ENCODE measurements around the gene PHLDA1.
A peak's percentile ranks its signal among the peaks of the same experiment; 100 is the strongest.

PHLDA1 gene

DNA sequence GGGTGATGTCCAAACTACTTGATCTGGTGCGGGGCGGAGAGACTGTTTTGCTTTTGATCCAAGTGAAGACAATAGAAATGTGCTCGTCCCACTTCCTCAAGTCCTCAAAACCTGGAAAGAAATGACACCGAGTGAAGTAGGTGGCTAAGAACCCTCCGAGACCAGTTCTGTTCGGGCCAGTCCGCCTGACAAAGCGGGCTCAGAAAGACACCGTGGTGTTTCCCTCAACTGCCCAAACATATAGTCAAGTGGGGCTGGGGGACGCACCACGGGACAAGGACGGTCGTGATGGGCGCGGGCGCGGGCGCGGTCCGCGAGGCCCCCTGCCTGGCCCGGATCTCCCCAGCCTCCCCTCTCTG lies 1.6 kb downstream of the PHLDA1 start:
- Histone ChIP-seq H3K4me2 (peak overlapping the region; percentile 100), H3K4me3 (peak overlapping the region; percentile 80), H3K27me3 (peaks cover 30% of the 10 kb centered on the region), H4K20me1 (peaks cover 23% of the 10 kb centered on the region), H3K9me3 (no peaks in the 10 kb centered on the region), H3K27ac (no peak overlapping the region), H3K9ac (no peak overlapping the region), H3K36me3 (no peaks in the 10 kb centered on the region), H3K4me1 (peaks cover 24% of the 10 kb centered on the region)
- no peak for TF ChIP-seq Cebpa-rat (IDR thresholded peaks at IDR 0.05)

DNA sequence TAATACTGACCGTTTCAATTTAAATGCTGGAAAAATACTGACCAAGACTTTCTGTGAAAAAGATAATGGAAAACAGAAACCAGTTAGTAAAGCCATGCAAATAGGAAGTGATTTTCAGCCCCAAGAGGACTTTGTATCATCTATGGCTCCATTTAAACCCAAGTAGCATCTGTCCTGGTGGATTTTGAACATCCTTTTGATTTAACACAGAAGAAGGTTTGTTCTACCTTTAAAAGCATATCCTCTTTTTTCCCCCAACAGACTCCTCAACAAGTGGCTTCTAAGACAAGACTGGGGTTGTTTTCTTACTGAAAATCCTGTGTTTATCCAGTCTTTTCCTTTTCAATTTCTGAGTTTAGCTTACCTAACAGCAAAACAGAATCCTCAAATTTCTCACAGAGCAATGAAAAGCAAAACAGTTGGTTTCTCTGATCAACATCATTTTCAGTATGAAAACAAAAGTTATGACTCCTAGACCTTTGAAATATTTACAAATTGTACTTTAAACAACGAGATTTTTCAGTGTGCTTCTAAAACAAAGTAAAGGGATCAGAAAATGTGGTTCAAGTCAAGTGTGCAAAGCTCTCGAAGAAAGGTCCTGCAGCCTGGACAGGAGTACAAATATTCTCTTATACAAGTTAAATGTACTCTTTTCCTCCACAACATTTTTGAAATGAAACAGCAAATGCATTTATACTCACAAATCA lies 2.9 kb downstream of the PHLDA1 start:
- no peak for TF ChIP-seq Cebpa-rat (IDR thresholded peaks at IDR 0.05)
- no peaks in the 10 kb centered on the region for H3K36me3 ChIP-seq
- no peak overlapping the region for H3K4me3 ChIP-seq
- peaks cover 30% of the 10 kb centered on the region for H3K4me1 ChIP-seq
- H3K27ac ChIP-seq: no peak overlapping the region
- H3K4me2 ChIP-seq: no peak overlapping the region
- no peak overlapping the region for H3K9ac ChIP-seq
- peaks cover 30% of the 10 kb centered on the region for H3K27me3 ChIP-seq
- H4K20me1 ChIP-seq: peaks cover 14% of the 10 kb centered on the region
- no peaks in the 10 kb centered on the region for H3K9me3 ChIP-seq

- no peak overlapping the region for H3K27ac ChIP-seq
- no peak for TF ChIP-seq Cebpa-rat (IDR thresholded peaks at IDR 0.05)
Observed at GRCh38 chr12:76026643-76027063, 4.9 kb downstream of the PHLDA1 start.

GRCh38 chr12:76025601-76026575 lies 5.7 kb downstream of the PHLDA1 start:
- Histone ChIP-seq H3K36me3 (no peaks in the 10 kb centered on the region), H3K27me3 (peaks cover 25% of the 10 kb centered on the region), H3K4me3 (no peak overlapping the region), H4K20me1 (peaks cover 10% of the 10 kb centered on the region), H3K4me2 (no peak overlapping the region), H3K9me3 (no peaks in the 10 kb centered on the region), H3K4me1 (peaks cover 23% of the 10 kb centered on the region), H3K27ac (no peak overlapping the region), H3K9ac (no peak overlapping the region)
- no peak for TF ChIP-seq Cebpa-rat (IDR thresholded peaks at IDR 0.05)

More at GRCh38 chr12:76026643-76027063, 4.9 kb downstream of the PHLDA1 start:
- Histone ChIP-seq H3K27me3 (peaks cover 30% of the 10 kb centered on the region), H3K4me3 (no peak overlapping the region), H3K4me2 (no peak overlapping the region), H3K9me3 (no peaks in the 10 kb centered on the region), H3K4me1 (peaks cover 20% of the 10 kb centered on the region), H3K9ac (no peak overlapping the region), H3K36me3 (no peaks in the 10 kb centered on the region), H4K20me1 (peaks cover 13% of the 10 kb centered on the region)

DNA sequence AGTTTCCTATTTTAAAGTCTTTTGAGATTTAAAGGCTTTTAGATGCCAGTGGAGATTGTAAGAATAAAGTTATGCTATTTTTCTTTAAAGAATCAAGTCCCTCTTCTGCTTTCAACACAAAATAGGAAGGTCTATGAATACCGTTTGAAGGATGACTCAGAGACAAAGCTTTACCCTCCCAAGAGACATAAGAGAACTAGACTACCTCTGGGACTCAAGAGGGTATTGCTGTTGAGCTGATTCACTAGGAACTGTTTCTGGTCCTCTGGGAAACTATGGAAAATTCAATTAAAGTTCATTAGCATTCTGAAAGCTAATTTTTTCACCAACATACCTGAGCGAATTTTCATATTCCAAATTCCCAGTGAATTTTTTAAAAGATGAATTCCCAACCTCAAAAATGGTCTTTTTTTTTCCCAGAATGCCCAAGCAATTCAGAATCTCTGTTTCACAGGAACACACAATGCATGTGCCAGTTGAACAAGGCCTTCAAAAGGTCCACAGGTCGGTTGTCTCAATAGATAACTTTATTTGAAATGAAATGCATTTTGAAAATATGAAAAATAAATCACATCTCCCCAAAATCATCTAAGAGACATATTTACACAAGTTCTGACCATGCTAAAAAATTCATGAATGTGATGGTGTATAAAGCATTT lies 6.5 kb downstream of the PHLDA1 start:
- TF ChIP-seq Cebpa-rat (IDR thresholded peaks at IDR 0.05): no peak

GRCh38 chr12:76024102-76024781 lies 7.3 kb downstream of the PHLDA1 start:
- Histone ChIP-seq H3K4me1 (peaks cover 23% of the 10 kb centered on the region), H3K27ac (no peak overlapping the region), H3K27me3 (peaks cover 9% of the 10 kb centered on the region), H4K20me1 (no peaks in the 10 kb centered on the region), H3K36me3 (no peaks in the 10 kb centered on the region), H3K9me3 (no peaks in the 10 kb centered on the region), H3K4me2 (0 out of 2 replicates have a peak overlapping the region, but pooled peaks have one; percentile 3), H3K4me3 (no peak overlapping the region), H3K9ac (no peak overlapping the region)
- no peak for TF ChIP-seq Cebpa-rat (IDR thresholded peaks at IDR 0.05)

More for the DNA sequence above, 6.5 kb downstream of the PHLDA1 start:
- no peaks in the 10 kb centered on the region for H3K36me3 ChIP-seq
- H3K27me3 ChIP-seq: peaks cover 17% of the 10 kb centered on the region
- no peak overlapping the region for H3K4me3 ChIP-seq
- H3K9me3 ChIP-seq: no peaks in the 10 kb centered on the region
- H3K4me1 ChIP-seq: peaks cover 23% of the 10 kb centered on the region
- H3K27ac ChIP-seq: no peak overlapping the region
- peaks cover 2% of the 10 kb centered on the region for H4K20me1 ChIP-seq
- H3K9ac ChIP-seq: no peak overlapping the region
- 0 out of 2 replicates have a peak overlapping the region, but pooled peaks have one; percentile 3 for H3K4me2 ChIP-seq

DNA sequence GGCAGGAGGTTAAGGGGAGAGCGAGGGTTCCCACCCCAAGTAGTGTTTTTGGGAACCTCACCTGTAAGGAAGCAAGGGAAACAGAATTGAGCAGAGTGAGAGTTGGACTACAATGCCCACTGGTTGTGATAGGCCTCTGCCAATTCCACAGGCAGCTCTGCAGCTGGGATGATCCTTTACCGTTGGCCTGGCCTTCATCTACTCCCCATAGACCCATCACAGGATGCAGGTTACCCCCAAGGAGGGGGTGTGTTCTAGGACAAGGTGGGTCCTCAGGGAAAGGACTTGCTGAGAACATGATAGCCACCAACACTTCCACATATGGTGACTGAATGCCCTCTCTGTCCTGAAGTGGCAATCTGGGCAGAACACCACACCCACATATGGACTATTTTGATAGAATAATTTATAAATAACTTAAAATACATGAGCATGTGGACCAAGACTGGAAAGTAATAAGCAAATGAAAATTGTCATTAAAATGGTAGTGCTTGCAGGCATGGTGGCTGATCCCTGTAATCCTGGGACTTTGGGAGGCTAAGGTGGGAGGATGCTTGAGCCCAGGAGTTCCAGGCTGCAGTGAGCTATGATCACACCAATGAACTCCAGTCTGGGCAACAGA lies 8.4 kb downstream of the PHLDA1 start:
- no peak overlapping the region for H3K9ac ChIP-seq
- no peaks in the 10 kb centered on the region for H3K36me3 ChIP-seq
- no peak overlapping the region for H3K27ac ChIP-seq
- no peak overlapping the region for H3K4me3 ChIP-seq
- peaks cover 23% of the 10 kb centered on the region for H3K4me1 ChIP-seq
- H3K4me2 ChIP-seq: no peak overlapping the region
- no peaks in the 10 kb centered on the region; the same call in 1 of the 2 replicates for H3K27me3 ChIP-seq
- no peaks in the 10 kb centered on the region for H3K9me3 ChIP-seq
- TF ChIP-seq Cebpa-rat (IDR thresholded peaks at IDR 0.05): no peak
- H4K20me1 ChIP-seq: no peaks in the 10 kb centered on the region

- no peak overlapping the region for H3K4me3 ChIP-seq
- no peak overlapping the region for H3K4me2 ChIP-seq
- no peaks in the 10 kb centered on the region for H3K27me3 ChIP-seq
- peaks cover 23% of the 10 kb centered on the region for H3K4me1 ChIP-seq
- TF ChIP-seq Cebpa-rat (IDR thresholded peaks at IDR 0.05): no peak
- no peak overlapping the region for H3K27ac ChIP-seq
- no peak overlapping the region for H3K9ac ChIP-seq
- H4K20me1 ChIP-seq: no peaks in the 10 kb centered on the region
- H3K36me3 ChIP-seq: no peaks in the 10 kb centered on the region
- no peaks in the 10 kb centered on the region for H3K9me3 ChIP-seq
Observed at GRCh38 chr12:76022506-76022905, 9.1 kb downstream of the PHLDA1 start.

Data from BLaER1 (cell line).